CD4-positive, alpha-beta T cell treated with Interleukin-17A for 4 hours (primary cell): ENCODE results near the gene SEC24D.

Source experiments
- DNase-seq: peaks from one replicate; pipeline ENCODE4 v3.0.0-alpha.2; 2020; ENCODE audit warnings: mixed read lengths

The SEC24D gene

GRCh38 chr4:118684873-118685811 is 150.8 kb downstream of the SEC24D start, which contains the start of gene METTL14:
Gene METTL14 (plus strand): TSS chr4:118685392. CDS start chr4:118685535, 143 bp downstream.
- DNase-seq, result peak; percentile 88

GRCh38 chr4:118683513-118683912 is 152.4 kb downstream of the SEC24D start:
- no peak for DNase-seq

- no peak for DNase-seq
Observed at GRCh38 chr4:118682928-118683327, 153.0 kb downstream of the SEC24D start.

DNA sequence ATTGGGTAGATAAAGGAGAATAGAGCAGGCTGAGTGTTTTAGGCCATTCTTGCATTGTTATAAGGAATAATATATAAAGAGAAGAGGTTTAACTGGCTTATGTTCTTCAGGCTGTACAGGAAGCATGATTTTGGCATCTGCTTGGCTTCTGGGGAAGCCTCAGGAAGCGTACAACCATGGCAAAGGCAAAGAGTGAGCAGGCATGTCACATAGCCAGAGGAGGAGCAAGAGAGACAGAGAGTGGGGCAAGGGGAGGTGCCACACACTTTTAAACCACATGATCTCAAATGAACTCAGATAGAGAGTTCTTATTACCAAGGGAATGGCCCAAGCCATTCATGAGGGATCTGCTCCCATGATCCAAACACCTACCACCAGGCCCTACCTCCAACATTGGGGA is 155.1 kb downstream of the SEC24D start:
- no peak for DNase-seq

- no peak for DNase-seq
Observed at GRCh38 chr4:118676128-118676527, 159.8 kb downstream of the SEC24D start.
